Ishikawa (cell line): ENCODE measurements around the gene TXLNG.

Source experiments
- CEBPB ChIP-seq: IDR thresholded peaks from 2 replicates; pipeline ENCODE4 v1.6.1; 2012
- EGR1 ChIP-seq: IDR thresholded peaks from 2 replicates; pipeline ENCODE4 v1.6.1; 2012
- EP300 ChIP-seq: IDR thresholded peaks from 2 replicates; pipeline ENCODE4 v1.6.1; 2012; ENCODE audit warnings: borderline replicate concordance
- FOXM1 ChIP-seq: IDR thresholded peaks from 2 replicates; pipeline ENCODE4 v1.6.1; 2012; ENCODE audit warnings: low read depth, borderline replicate concordance
- MAX ChIP-seq: IDR thresholded peaks from 2 replicates; pipeline ENCODE4 v1.6.1; 2012
- RAD21 ChIP-seq: IDR thresholded peaks from 2 replicates; pipeline ENCODE4 v1.6.1; 2012; ENCODE audit warnings: low read depth
- REST ChIP-seq: IDR thresholded peaks from 2 replicates; pipeline ENCODE4 v1.6.1; 2012; ENCODE audit warnings: low read depth, mild to moderate bottlenecking
- TAF1 ChIP-seq: IDR thresholded peaks from 2 replicates; pipeline ENCODE4 v1.6.1; 2012; ENCODE audit warnings: low read depth, mild to moderate bottlenecking
- TCF12 ChIP-seq: IDR thresholded peaks from 2 replicates; pipeline ENCODE4 v1.6.1; 2012; ENCODE audit warnings: low read depth
- TEAD4 ChIP-seq: IDR thresholded peaks from 2 replicates; pipeline ENCODE4 v1.6.1; 2012
- ZBTB7A ChIP-seq: IDR thresholded peaks from 2 replicates; pipeline ENCODE4 v1.6.1; 2012; ENCODE audit warnings: low read depth
- TF ChIP-seq, protein P1 (sequence below): IDR thresholded peaks from 2 replicates; pipeline ENCODE4 v1.6.1; 2012

DNA sequence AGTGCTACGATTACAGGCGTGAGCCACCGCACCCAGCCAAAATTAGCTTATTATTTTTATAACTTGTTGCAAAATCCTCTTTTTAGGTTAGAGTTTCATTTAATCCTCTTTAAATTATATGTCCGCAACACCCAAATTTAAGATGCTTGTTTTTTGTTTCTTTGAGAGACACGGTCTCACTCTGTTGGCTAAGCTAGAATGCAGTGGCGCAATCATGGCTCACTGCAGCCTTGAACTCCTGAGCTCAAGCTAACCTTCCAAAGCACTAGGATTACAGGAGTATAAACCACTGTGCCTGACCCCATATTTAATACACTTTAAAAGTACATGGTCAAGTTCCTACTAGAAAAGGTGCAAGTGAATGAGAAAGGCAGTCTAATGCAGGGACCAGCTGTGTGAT, 81.7 kb downstream of the TXLNG start:
- no peak for TF ChIP-seq REST
- TF ChIP-seq RAD21: no peak
- TF ChIP-seq EGR1: no peak
- TF ChIP-seq TCF12: no peak
- TF ChIP-seq TEAD4: no peak
- no peak for TF ChIP-seq EP300
- TF ChIP-seq MAX: no peak
- TF ChIP-seq, protein P1, sequence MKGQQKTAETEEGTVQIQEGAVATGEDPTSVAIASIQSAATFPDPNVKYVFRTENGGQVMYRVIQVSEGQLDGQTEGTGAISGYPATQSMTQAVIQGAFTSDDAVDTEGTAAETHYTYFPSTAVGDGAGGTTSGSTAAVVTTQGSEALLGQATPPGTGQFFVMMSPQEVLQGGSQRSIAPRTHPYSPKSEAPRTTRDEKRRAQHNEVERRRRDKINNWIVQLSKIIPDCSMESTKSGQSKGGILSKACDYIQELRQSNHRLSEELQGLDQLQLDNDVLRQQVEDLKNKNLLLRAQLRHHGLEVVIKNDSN: no peak
- TF ChIP-seq ZBTB7A: no peak
- no peak for TF ChIP-seq CEBPB
- TF ChIP-seq TAF1: no peak
- TF ChIP-seq FOXM1: no peak
